ENCODE results near the gene NR2F6. TPM values are rescaled to one million over a fixed set of nuclear protein-coding genes. Genes with fewer than 3 reads are reported as not detected.
"Not testable (repeated sequence)": the region's sequence is repeated elsewhere in the genome, so short reads cannot be mapped to it uniquely, and the experiment has no call there.

The NR2F6 gene
- total and polyA plus RNA-seq, 2 experiments from 2014 or later: 124 to 173 TPM

GRCh38 chr19:17281391-17282304, 35.9 kb upstream of the NR2F6 start, which contains the start of gene ANKLE1:
ANKLE1 (plus strand) TSS chr19:17281901; CDS start chr19:17281921, 20 bp downstream.
- peak; percentile 36 to 50 for DNase-seq (ENCODE audit: low read depth in 1 of 2, low spot score in 1 of 2)
- Histone ChIP-seq H3K27ac (no peak within 1 kb of the TSS), H3K4me1 (ENCODE audit: low read depth) (no peaks in the 10 kb centered on the region), H3K36me3 (peaks cover 4% of the 10 kb centered on the region), H3K9me3 (ENCODE audit: low read depth) (no peaks in the 10 kb centered on the region), H3K4me3 (peak within 1 kb of the TSS; percentile 8), H3K27me3 (peaks cover 13% of the 10 kb centered on the region)
- no peak for TF ChIP-seq CTCF (IDR thresholded peaks at IDR 0.05; ENCODE audit: low read depth, low read length)

GRCh38 chr19:17279436-17279835, 33.7 kb upstream of the NR2F6 start:
- no peak overlapping the region for H3K4me3 ChIP-seq
- no peak for TF ChIP-seq CTCF (IDR thresholded peaks at IDR 0.05; ENCODE audit: low read depth, low read length)
- no peaks in the 10 kb centered on the region for H3K4me1 ChIP-seq (ENCODE audit: low read depth)
- DNase-seq (ENCODE audit: low read depth in 1 of 2, low spot score in 1 of 2): no peak
- peaks cover 13% of the 10 kb centered on the region for H3K36me3 ChIP-seq
- H3K9me3 ChIP-seq (ENCODE audit: low read depth): no peaks in the 10 kb centered on the region
- peaks cover 13% of the 10 kb centered on the region for H3K27me3 ChIP-seq
- H3K27ac ChIP-seq: no peak overlapping the region

GRCh38 chr19:17275441-17276175, 29.9 kb upstream of the NR2F6 start:
- TF ChIP-seq CTCF (IDR thresholded peaks at IDR 0.05; ENCODE audit: low read depth, low read length): no peak
- Histone ChIP-seq H3K27ac (no peak overlapping the region), H3K27me3 (no peaks in the 10 kb centered on the region), H3K4me3 (no peak overlapping the region), H3K9me3 (ENCODE audit: low read depth) (no peaks in the 10 kb centered on the region), H3K36me3 (peaks cover 30% of the 10 kb centered on the region), H3K4me1 (ENCODE audit: low read depth) (no peaks in the 10 kb centered on the region)
- no peak for DNase-seq (ENCODE audit: low read depth in 1 of 2, low spot score in 1 of 2)

GRCh38 chr19:17274892-17275291, 29.2 kb upstream of the NR2F6 start:
- not testable (repeated sequence) for H3K4me3 ChIP-seq; DNase-seq (ENCODE audit: low read depth in 1 of 2, low spot score in 1 of 2); H3K9me3 ChIP-seq (ENCODE audit: low read depth); H3K4me1 ChIP-seq (ENCODE audit: low read depth); H3K27ac ChIP-seq; H3K27me3 ChIP-seq
- H3K36me3 ChIP-seq: peaks cover 30% of the 10 kb centered on the region

DNA sequence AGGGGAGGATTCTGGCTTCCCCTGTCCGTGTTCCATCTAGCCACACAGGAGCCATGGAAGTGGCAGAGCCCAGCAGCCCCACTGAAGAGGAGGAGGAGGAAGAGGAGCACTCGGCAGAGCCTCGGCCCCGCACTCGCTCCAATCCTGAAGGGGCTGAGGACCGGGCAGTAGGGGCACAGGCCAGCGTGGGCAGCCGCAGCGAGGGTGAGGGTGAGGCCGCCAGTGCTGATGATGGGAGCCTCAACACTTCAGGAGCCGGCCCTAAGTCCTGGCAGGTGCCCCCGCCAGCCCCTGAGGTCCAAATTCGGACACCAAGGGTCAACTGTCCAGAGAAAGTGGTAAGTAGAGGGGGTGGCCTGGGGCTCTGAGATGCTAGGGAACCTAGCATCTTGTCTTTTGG, 23.0 kb upstream of the NR2F6 start:
- no peak overlapping the region for H3K4me3 ChIP-seq
- no peak for TF ChIP-seq CTCF (IDR thresholded peaks at IDR 0.05; ENCODE audit: low read depth, low read length)
- H3K36me3 ChIP-seq: peaks cover 11% of the 10 kb centered on the region

More for the DNA sequence above, 23.0 kb upstream of the NR2F6 start:
- H3K27ac ChIP-seq: no peak overlapping the region
- no peak for DNase-seq (ENCODE audit: low read depth in 1 of 2, low spot score in 1 of 2)
- no peaks in the 10 kb centered on the region for H3K9me3 ChIP-seq (ENCODE audit: low read depth)
- H3K4me1 ChIP-seq (ENCODE audit: low read depth): peaks cover 3% of the 10 kb centered on the region
- no peaks in the 10 kb centered on the region for H3K27me3 ChIP-seq

All from cardiac muscle cell (in vitro differentiated cells and primary cell).